K562 (cell line): ENCODE measurements around the gene IPO9. TPM values are rescaled to one million over a fixed set of nuclear protein-coding genes. Genes with fewer than 3 reads are reported as not detected.

Experiments used
- BMI1 ChIP-seq: fragments of 150-350 bp; IDR thresholded peaks from 2 replicates; pipeline ENCODE4 v1.6.1; 2014; ENCODE audit warnings: low read length
- FOSL1 ChIP-seq: fragments of 200-800 bp; sonication (Bioruptor generic); conservative IDR thresholded peaks from 2 replicates; pipeline ENCODE4 v1.6.1; 2016; ENCODE audit warnings: missing genetic modification characterization, missing compliant biosample characterization
- GATAD2A ChIP-seq: fragments of 450-650 bp; IDR thresholded peaks from 2 replicates; pipeline ENCODE4 v1.6.1; 2017
- HCFC1 ChIP-seq: IDR thresholded peaks from 2 replicates; pipeline ENCODE4 v1.6.1; 2012; ENCODE audit warnings: low read depth, low read length, improper control_type of control experiment
- JUND ChIP-seq, 2 experiments: IDR thresholded peaks; 2 replicates in 1 of 2; 3 replicates in 1 of 2; pipeline ENCODE4 v1.6.1; 2011; ENCODE audit warnings: borderline replicate concordance in 2 of 2, low read depth in 2 of 2, low read length in 2 of 2, improper control_type of control experiment in 1 of 2, missing biosample characterization in 1 of 2, missing genetic modification characterization in 1 of 2, missing genetic modification reagents in 1 of 2
- KLF16 ChIP-seq: IDR thresholded peaks from 2 replicates; pipeline ENCODE4 v1.6.1; 2016; ENCODE audit warnings: antibody characterized with exemption
- MCM5 ChIP-seq: fragments of 450-650 bp; IDR thresholded peaks from 2 replicates; pipeline ENCODE4 v1.6.1; 2016; ENCODE audit warnings: low read depth
- MEIS2 ChIP-seq: fragments of 450-650 bp; IDR thresholded peaks from 2 replicates; pipeline ENCODE4 v1.6.1; 2014; ENCODE audit warnings: mild to moderate bottlenecking; ENCODE audit not compliant: partially characterized antibody
- SLC30A9 ChIP-seq: fragments of 250-450 bp; sonication (Bioruptor Pico); IDR thresholded peaks from 2 replicates; pipeline ENCODE4 v1.8.0; 2022; ENCODE audit warnings: mild to moderate bottlenecking, moderate library complexity
- SUPT5H ChIP-seq: fragments of 450-650 bp; IDR thresholded peaks from 2 replicates; pipeline ENCODE4 v1.6.1; 2016
- TAL1 ChIP-seq: fragments of 450-650 bp; IDR thresholded peaks from 2 replicates; pipeline ENCODE4 v1.6.1; 2016; ENCODE audit warnings: mild to moderate bottlenecking
- TEAD4 ChIP-seq, 2 experiments: sonication (generic) in 1 of 2; formaldehyde crosslinking in 1 of 2; IDR thresholded peaks; 2 replicates each; pipeline versions ENCODE4 v1.6.1 to v1.8.0; 2012 to 2022; ENCODE audit warnings: borderline replicate concordance in 1 of 2, inconsistent platforms in 1 of 2, low read length in 1 of 2, mild to moderate bottlenecking in 1 of 2, missing genetic modification reagents in 1 of 2
- TRIM28 ChIP-seq: fragments of 450-650 bp; IDR thresholded peaks from 2 replicates; pipeline ENCODE4 v1.6.1; 2017
- ZNF212 ChIP-seq: fragments of 450-650 bp; formaldehyde crosslinking; IDR thresholded peaks from 2 replicates; pipeline ENCODE4 v1.4.0; 2020; ENCODE audit warnings: mild to moderate bottlenecking
- ZNF253 ChIP-seq: fragments of 250-450 bp; sonication (Bioruptor Pico); conservative IDR thresholded peaks from 2 replicates; pipeline ENCODE4 v1.6.1; 2021; ENCODE audit warnings: mild to moderate bottlenecking
- polyA plus RNA-seq, 8 experiments: library from polyadenylated mRNA; depleted of rRNA in 4 of 8; stranded (reverse) in 5 of 8; unstranded in 3 of 8; fragments of >200 nt; fragmentation: Nextera tagmentation in 2 of 8; fragmentation: Illumina TruSeq in 1 of 8; extraction: Ambion mirVana in 2 of 8; extraction: Trizol in 1 of 8; gene quantifications; 2 replicates each; pipeline versions ENCODE4 v1.2.1 to v1.2.3, GENCODE V29; 2011 to 2014; ENCODE audit warnings: inconsistent platforms in 1 of 8, missing spikeins in 1 of 8
- total RNA-seq, 7 experiments: library from RNA; depleted of rRNA in 6 of 7; stranded (reverse); fragments of >200 nt in 6 of 7; fragmentation: Illumina TruSeq in 2 of 7; extraction: Trizol in 2 of 7; gene quantifications; 2 replicates each; pipeline versions ENCODE4 v1.2.1 to v1.2.3, GENCODE V29; 2011 to 2021; ENCODE audit warnings: low replicate concordance in 1 of 7
- TF ChIP-seq, protein P1 (sequence below): fragments of 250-450 bp; sonication (Bioruptor Pico); IDR thresholded peaks from 2 replicates; pipeline ENCODE4 v1.9.0; 2021; ENCODE audit warnings: mild to moderate bottlenecking, inconsistent platforms

The IPO9 gene
- total and polyA plus RNA-seq, 9 of the 15 experiments (the other 6 are each of a cell fraction or from before 2014, with no cell fraction given): 27.9 to 78.6 (median 43.9) TPM

DNA sequence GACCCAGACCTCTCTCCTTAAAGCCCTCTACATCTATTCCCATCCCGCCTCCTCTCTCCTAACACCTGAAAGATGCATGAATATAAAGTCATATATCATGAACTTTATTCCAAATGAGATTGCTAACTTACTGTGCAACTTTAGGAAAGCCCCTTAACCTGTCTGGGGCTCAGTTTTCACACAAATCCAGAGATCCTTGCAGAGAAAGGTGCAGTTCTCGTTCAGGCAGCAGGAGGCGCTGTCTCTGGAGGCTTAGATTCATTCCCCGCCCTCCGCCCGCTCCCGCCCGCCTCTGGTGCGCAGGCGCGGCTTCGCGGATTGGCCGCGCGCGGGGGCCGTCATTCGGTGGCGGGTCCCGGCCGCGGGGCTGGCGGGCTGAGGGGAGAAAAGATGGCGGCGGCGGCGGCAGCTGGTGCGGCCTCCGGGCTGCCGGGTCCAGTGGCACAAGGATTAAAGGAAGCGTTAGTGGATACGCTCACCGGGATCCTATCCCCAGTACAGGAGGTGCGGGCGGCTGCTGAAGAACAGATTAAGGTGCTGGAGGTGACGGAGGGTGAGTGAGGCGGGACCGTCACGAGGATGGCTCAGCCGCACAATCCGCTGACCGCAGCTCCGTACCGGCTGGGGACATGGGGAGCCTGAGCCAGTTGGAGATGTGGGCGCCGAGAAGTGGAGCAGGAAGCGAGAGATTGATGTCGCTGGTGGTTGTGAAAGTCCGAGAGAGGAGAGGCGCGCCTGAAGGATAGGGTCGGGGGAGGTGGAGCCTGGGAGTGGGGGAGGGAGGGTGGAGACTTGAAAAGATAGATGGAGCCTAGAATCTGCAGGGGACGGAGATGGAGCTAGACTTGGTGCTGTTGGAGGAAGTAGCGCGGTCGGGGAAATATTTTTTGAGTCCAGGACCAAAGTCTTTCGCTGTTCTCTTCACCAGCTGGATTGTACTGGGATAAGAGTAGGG lies at the start of gene IPO9 (continued):
- no peak for TF ChIP-seq ZNF212 (CRISPR knock-in tag)
- TF ChIP-seq GATAD2A: no peak; the same call in 1 of the 2 replicates
- no peak for TF ChIP-seq ZNF253 (CRISPR knock-in tag)
- no peak for TF ChIP-seq SLC30A9 (CRISPR knock-in tag)
- TF ChIP-seq TEAD4 (IDR thresholded peaks at IDR 0.05; ENCODE audit: low read length): peak; percentile 22; the same call in 1 of the 2 replicates
- TF ChIP-seq TEAD4 (CRISPR knock-in tag; IDR thresholded peaks at IDR 0.05; ENCODE audit: borderline replicate concordance): no peak
- TF ChIP-seq FOSL1: peak; percentile 45
- TF ChIP-seq, protein P1, sequence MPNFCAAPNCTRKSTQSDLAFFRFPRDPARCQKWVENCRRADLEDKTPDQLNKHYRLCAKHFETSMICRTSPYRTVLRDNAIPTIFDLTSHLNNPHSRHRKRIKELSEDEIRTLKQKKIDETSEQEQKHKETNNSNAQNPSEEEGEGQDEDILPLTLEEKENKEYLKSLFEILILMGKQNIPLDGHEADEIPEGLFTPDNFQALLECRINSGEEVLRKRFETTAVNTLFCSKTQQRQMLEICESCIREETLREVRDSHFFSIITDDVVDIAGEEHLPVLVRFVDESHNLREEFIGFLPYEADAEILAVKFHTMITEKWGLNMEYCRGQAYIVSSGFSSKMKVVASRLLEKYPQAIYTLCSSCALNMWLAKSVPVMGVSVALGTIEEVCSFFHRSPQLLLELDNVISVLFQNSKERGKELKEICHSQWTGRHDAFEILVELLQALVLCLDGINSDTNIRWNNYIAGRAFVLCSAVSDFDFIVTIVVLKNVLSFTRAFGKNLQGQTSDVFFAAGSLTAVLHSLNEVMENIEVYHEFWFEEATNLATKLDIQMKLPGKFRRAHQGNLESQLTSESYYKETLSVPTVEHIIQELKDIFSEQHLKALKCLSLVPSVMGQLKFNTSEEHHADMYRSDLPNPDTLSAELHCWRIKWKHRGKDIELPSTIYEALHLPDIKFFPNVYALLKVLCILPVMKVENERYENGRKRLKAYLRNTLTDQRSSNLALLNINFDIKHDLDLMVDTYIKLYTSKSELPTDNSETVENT (CRISPR knock-in tag): peak; percentile 95
- peak; percentile 99 for TF ChIP-seq SUPT5H
- peak; percentile 22; the same call in 1 of the 2 replicates for TF ChIP-seq TRIM28
- no peak for TF ChIP-seq TAL1
- no peak for TF ChIP-seq BMI1
- TF ChIP-seq KLF16: peak; percentile 80
- no peak for TF ChIP-seq MCM5
- peak; percentile 81 for TF ChIP-seq MEIS2
- TF ChIP-seq HCFC1: peak; percentile 75
- TF ChIP-seq JUND (IDR thresholded peaks at IDR 0.05; ENCODE audit: borderline replicate concordance, low read depth, low read length): 0 out of 2 replicates have a peak, but pooled peaks have one; percentile 41
- TF ChIP-seq JUND (tag; IDR thresholded peaks at IDR 0.05; ENCODE audit: borderline replicate concordance, low read depth, low read length): peak; percentile 4; the same call in 1 of the 3 replicates
